Pulmonary artery endothelial cell (primary cell): ENCODE results near the gene SLC25A41. TPM values are rescaled to one million over a fixed set of nuclear protein-coding genes. Genes with fewer than 3 reads are reported as not detected.

ENCODE experiments used
- DNase-seq: peaks from one replicate; pipeline ENCODE4 v3.0.0-alpha.2; 2011; ENCODE audit warnings: low read depth, low spot score
- total RNA-seq: library from RNA; depleted of rRNA; stranded (reverse); fragments of >200 nt; gene quantifications from 2 replicates; pipeline ENCODE4 v1.2.3, GENCODE V29; 2014

SLC25A41 gene
- total RNA-seq, 1 donor from 2014 or later = 0.07 TPM

GRCh38 chr19:6460099-6460884, 26.7 kb upstream of the SLC25A41 start:
- DNase-seq = peak; percentile 92

DNA sequence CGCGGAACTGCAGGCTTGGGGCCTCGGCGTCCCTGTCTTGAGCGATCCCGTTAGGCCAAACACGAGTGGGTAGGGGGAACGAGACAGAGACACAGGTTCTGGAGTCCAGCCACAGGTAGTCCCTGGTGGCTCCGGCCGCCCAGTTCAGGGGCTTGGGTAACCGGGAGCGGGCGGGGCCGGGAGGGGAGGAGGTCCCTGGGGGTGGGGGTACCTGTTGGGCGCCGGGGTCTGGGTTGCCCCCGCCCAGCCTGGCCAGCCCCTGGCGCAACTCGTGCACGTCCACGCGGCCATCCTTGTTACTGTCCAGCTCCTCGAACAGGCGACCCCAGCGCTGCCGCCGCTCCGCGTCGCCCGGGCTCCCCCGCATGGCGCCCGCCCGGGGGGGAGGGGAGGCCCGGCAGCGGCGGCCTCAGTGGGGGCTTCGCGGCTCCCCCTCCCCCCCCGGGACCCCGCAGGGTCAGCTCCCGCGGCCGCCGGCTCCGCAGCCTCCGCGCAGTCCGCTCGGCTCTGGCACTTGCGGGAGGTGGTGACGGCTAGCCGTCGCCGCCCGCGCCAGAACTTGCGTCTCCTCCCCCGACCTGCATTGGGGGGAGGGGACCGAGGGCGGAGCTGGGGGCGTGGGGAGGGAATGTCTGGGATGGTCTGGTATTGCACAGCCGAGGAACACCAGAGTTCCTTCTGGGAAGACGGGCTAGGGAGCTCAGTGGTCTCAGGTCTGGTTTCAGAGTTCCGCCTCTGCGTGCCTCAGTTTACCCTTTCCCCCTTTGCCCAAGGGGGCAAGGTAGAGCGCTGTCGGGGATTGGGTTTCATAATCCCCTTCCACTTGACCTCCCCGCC, 25.9 kb upstream of the SLC25A41 start, which contains the start of gene SLC25A23:
TSS of gene SLC25A23 (minus strand) at position 531 of the 837 bp plus-strand sequence. CDS start at position 367, 164 bp downstream.
- DNase-seq = no peak

DNA sequence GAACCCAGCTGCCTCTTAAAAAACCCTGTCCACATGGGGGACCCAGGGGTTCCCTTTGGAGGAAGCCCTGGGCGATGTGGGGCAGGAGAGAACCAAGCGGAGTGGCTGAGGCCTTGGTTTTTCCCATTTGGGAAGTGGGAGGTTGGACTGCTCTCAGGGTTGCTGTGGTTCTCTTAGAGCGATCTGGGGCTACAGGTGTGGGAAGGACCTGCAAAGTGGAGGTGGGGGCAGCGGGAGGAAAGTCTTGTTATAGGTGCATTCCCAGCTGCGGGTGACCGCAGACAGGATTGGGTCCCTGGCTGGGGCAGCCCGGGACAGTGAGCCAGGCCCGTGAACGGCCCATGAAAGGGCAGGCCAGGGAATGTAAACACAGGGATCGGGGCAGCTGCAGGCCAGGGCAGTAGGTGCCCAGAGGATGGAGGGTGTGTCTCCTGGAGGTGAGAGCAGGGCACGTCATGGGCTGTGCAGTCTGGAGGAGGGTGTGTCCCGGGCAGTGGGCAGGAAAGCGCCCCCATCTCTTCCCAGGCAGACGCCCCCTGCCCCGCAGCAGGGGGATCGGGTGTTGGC, 25.2 kb upstream of the SLC25A41 start:
- DNase-seq = no peak

DNA sequence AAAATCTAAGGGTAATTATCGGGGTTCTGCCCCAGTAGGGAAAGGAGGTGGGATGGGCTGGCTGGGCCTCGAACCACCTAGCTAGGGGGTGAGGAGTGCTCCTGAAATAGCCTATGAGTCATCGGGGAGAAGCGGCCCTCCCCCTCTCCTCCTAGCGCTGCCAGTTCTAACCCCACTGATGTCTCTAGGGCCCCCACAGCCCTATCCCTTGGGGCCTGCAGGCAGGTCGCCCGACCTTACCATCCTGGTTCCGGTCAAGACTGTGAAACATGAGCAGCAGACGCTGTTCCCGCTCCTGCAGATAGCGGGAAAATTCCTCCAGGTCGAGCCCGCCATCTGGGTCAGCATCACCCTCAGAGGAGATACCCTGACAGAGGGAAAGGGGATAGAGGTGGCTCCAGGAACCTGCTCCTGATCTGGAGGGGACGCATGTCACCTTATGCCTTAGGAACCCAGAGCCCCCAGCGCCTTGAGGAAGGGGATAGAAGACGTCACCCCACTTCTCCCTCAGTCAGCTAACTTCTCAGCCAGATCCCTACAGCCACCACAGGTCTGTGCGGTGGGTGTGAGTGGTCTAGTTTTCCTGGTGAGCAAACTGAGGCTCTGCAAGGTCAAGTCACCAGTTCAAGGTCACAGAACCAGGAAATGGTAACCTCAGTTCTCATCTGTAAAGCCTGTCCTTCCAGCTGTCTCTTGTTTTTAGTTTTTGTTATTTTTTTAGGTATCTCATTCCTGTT, 24.6 kb upstream of the SLC25A41 start:
- DNase-seq = no peak

DNA sequence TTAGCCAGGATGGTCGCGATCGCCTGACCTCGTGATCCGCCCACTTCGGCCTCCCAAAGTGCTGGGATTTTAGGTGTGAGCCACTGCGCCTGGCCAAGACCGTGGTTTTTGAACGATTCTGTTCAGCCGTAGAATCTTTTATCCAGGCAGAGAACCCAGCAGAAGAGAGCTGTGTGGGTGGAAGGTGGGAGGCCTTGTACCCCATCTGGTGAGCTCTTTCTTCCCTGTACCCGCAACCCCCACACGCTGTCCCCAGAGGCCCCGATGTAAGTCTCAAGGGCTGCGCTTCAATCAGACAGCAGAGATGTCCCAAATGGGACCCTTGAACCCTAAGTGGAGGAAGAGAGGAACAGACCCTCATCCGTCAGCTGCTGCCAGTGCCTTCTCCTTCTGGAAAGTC, 22.4 kb upstream of the SLC25A41 start:
- no peak for DNase-seq

GRCh38 chr19:6453951-6454565, 20.5 kb upstream of the SLC25A41 start:
- no peak for DNase-seq

DNA sequence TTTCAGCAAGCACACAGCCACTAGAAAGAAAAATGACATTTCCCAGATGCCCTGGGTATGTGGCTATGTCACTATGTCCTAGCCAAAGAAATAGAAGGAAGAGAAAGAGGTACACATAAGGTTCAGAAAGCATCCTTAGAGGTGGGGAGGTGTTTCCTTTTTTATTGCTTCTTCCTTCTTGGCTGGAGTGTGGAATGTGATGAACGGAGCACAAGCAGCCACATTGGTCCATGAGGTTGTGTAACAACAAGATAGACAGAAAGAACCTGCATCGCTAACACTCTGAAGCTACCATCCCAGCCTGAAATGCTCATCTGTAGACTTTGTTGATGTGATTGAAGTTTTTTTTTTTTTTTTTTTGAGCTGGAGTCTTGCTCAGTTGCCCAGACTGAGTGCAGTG, 19.3 kb upstream of the SLC25A41 start:
- DNase-seq = no peak

- no peak for DNase-seq
These were observed 18.7 kb upstream of the SLC25A41 start for GRCh38 chr19:6452223-6452614.

DNA sequence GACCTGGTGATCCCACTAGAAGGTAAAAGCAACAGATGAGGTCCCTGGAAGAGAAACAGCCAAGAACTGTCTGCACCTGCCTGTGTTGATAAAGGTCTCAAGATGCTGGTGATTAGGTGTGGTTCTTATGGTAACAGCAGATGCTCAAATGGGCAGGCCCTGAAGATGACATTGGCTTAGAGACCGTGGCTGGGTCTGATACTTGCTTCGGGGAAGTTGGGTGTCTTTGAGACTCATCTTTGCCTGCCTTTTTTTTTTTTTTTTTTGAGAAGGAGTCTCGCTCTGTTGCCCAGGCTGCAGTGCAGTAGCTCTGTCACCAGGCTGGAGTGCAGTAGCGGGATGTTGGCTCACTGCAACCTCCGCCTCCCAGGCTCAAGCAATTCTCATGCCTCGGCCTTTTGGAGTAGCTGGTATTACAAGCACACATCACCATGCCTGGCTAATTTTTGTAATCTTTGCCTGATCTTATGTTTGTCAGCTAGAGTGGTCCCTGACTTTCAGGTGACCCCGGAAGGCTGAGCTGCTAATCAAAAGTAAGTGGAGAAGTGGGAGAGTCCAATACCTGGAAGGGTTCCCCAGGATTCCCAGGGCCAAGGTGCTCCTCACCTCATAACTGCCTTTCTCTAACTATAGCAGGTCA, 18.1 kb upstream of the SLC25A41 start:
- no peak for DNase-seq

DNA sequence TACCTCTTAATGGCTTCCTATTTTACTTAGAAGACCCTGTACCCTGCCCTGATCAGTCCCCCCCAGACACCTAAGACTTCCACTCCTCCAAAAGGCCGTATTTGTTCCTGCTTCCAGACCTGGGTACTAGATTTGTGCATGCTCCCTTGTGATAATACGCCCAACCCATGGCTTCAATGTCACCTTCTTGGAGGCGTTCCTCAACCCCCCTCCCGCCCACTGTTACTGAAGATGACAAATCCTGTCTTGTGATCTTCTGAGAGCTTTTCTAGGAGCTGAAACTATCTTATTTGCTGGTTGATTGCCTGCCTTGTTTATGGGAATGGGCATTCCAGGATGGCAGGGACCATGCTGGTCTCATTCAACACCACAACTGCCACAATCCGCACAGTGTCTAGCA, 16.6 kb upstream of the SLC25A41 start:
- DNase-seq = no peak

DNA sequence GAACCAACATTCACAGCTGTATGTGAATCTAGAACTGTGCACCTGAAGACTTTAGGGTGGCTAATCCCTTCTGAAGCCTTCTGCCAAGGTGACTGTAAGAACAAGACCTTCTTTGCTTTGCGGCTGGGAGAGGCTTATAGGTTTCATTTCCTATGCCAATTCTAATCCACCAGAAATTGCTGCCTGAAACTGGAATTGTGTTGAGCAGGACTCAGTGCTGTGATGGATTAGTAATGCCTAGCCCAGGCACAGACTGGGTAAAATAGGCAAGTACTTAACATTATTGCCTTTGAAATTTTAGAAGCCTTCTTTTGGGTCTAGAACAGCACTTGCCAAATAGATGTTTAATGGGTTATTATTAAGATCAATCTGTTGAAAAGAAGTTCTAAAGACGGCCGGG, 14.5 kb upstream of the SLC25A41 start:
- no peak for DNase-seq

DNA sequence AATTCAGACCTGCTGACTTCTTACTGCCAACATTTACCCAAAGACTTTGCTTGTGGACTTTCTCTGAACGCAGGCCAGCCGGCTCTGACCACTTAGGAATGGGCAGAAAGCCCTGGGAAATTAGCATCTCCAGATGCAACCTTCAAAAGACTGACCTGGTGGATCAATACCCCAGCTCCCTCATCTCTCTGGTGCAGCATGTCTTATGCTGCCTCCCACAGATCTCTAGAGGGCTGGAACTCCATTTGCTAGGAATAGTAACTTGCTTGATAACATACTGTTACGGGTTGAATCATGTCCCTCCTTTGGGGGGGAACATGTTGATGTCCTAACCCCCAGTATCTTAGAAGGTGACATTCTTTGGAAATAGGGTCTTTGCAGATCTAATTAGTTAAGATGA, 12.9 kb upstream of the SLC25A41 start:
- no peak for DNase-seq

GRCh38 chr19:6443986-6444385, 10.4 kb upstream of the SLC25A41 start:
- no peak for DNase-seq

DNA sequence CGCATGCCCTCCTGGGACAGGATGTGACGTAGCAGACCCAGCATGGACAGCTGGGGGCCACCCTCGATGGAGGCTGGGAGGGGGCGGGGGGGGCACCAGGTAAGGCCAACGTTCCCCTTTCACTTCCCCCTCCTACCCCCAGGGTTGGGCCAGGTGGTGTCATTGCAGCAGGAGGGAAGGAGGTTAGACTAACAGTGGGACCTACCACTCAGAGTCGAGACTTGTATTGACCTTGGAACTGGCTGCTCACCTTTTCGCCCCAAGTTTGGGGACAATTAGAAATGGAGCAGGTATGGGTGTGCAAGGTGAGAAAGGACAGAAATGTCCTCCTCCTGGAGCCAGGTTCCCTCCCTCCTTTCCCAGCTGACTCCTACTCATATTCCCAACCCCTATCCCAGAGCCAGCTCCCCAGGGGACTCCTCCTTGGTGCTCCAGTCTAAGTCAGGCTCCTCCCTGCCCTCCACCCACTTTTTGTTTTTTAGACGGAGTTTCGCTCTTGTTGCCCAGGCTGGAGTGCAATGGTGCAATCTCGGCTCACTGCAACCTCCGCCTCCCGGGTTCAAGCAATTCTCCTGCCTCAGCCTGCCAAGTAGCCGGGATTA, 8.6 kb upstream of the SLC25A41 start:
- DNase-seq = no peak

DNA sequence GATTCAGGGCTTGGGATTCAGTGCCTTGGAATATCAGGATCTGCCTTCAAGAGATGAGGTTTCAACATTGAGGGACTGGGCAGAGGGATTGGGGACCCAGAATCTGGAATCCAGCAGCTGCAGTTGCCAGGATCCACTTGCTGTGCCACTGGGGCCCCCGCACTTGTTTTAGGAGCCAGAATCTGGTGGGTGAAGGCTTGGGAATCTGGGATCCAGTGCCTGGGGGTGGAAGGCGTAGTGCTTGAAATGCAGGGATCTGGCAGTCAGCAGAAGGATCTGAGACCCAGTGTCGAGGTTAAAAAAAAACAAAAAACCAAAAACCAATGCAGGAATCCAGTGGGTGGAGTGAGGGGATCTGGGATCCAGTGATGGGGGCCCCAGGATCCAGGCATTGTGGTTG, 7.3 kb upstream of the SLC25A41 start:
- DNase-seq = no peak

- DNase-seq = no peak
These were observed 6.2 kb upstream of the SLC25A41 start for GRCh38 chr19:6439743-6440142.

DNA sequence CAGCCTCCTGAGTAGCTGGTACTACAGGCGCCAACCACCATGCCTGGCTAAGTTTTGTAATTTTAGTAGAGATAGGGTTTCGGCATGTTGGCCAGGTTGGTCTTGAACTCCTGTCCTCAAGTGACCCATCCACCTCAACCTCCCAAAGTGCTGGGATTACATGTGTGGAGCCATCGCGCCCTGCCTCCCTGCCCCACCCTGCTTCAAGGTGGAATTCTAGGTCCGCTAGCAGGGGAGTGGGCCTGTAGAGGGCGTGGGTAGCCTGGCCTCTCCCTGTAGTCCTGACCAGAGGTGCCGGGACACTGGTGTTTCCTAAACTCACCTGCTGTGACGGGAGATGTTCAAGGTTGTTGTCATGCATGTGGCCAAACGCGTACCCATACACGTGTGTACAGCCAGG, 398 bp downstream of the SLC25A41 start:
- no peak for DNase-seq

DNA sequence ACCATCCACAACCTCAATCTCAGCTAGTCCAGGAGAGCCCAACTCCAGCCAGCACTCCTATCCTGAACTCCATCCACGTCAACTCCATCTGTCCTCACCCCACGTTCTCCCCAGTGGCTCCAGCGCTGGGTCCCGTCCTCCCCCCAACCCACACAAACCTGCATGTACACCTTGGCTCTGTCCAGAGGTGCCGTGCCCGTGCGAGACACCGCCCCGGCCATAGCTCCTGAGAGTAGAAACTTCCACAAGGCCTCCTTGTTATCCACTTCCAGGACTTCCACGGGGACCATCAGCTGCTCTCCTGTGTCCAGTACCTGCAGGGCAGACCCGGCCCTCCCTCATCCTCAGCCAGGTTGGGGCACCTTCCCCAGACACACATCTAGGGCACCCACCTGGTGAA, 1.7 kb downstream of the SLC25A41 start:
- no peak for DNase-seq

DNA sequence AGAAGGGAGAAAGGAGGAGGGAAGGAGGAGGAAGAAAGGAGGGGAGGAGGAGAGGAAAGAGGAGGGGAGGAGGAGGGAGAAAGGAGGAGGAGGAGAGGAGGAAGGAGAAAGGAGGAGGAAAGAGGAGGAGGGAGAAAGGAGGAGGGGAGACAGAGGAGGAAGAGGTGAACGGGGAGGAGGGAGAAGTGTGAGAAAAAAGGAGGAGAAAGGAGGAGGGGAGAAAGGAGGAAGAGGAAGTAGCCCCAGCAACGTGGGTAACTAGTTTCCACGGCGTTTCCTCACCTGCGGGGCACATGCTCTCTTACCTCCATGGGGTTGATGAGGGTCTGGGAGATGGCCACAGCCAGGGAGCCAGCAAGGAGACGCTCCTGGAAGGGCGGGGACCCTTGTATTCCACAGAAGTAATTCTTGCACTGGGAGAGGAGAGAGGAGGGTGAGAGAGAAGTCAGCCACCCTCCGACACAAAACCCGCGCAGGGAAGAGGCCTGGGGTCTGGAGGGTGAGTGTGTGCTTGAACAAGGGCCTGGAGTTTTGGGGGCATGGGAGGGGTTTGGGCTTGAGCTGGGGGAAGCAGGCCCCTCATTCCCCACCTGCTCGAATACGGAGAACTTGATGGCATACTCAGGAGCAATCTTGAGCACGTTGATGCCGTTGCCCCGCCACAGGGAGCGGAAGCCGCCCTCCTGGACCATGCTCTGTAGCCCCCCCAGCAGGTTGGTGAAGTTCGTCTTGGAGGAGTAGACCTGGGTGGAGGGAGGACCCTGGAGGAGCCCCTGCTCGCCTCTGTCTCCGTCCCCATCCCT, 3.9 kb downstream of the SLC25A41 start:
- no peak for DNase-seq
